Tibial nerve (tissue), 4 donors: ENCODE measurements around the gene LGR5.

ENCODE experiments used
- EP300 ChIP-seq, 2 donors: sonication (generic); formaldehyde crosslinking; IDR thresholded peaks; one replicate each; pipeline ENCODE4 v1.6.1; 2017; ENCODE audit warnings: antibody characterized with exemption in 2 of 2, mild to moderate bottlenecking in 1 of 2
- POLR2A ChIP-seq, 2 donors: fragments of 450-650 bp; IDR thresholded peaks; one replicate each; pipeline ENCODE4 v1.6.1; 2017; ENCODE audit warnings: antibody characterized with exemption in 2 of 2, mild to moderate bottlenecking in 2 of 2, moderate library complexity in 2 of 2
- TF ChIP-seq, protein P1 (sequence below), 5 experiments: fragments of 200-600 bp in 3 of 5; fragments of 450-650 bp in 2 of 5; sonication (generic) in 3 of 5; IDR thresholded peaks; one replicate each; pipeline ENCODE4 v1.5.1; 2016 to 2019; ENCODE audit warnings: antibody characterized with exemption in 5 of 5, mild to moderate bottlenecking in 3 of 5, moderate library complexity in 2 of 5

GRCh38 chr12:71469258-71469750 is 29.7 kb downstream of the LGR5 start:
- TF ChIP-seq, protein P1, sequence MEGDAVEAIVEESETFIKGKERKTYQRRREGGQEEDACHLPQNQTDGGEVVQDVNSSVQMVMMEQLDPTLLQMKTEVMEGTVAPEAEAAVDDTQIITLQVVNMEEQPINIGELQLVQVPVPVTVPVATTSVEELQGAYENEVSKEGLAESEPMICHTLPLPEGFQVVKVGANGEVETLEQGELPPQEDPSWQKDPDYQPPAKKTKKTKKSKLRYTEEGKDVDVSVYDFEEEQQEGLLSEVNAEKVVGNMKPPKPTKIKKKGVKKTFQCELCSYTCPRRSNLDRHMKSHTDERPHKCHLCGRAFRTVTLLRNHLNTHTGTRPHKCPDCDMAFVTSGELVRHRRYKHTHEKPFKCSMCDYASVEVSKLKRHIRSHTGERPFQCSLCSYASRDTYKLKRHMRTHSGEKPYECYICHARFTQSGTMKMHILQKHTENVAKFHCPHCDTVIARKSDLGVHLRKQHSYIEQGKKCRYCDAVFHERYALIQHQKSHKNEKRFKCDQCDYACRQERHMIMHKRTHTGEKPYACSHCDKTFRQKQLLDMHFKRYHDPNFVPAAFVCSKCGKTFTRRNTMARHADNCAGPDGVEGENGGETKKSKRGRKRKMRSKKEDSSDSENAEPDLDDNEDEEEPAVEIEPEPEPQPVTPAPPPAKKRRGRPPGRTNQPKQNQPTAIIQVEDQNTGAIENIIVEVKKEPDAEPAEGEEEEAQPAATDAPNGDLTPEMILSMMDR (IDR thresholded peaks at IDR 0.05): no peak
- TF ChIP-seq POLR2A (IDR thresholded peaks at IDR 0.05): no peak
- TF ChIP-seq EP300 (IDR thresholded peaks at IDR 0.05): no peak
